A549 (cell line): ENCODE measurements around the gene C4orf36. TPM values are rescaled to one million over a fixed set of nuclear protein-coding genes. Genes with fewer than 3 reads are reported as not detected.

Source experiments
- ATAC-seq, 2 experiments: fragments of 200-7000 bp in 1 of 2; fragments of >200 bp in 1 of 2; cut with Nextera tagmentation in 1 of 2; cut with Tn5 transposase in 1 of 2; 3 replicates each; pipeline versions ENCODE4 v1.8.0 to v1.9.1; 2018 to 2020; ENCODE audit warnings: mild to moderate bottlenecking in 1 of 2, moderate library complexity in 1 of 2
- CTCF ChIA-PET: fragments of 300-600 bp; sonication (Branson Sonifier 250); formaldehyde crosslinking; extraction: SDS; loops from one replicate; lab custom pipeline; 2021; ENCODE audit warnings: antibody characterized with exemption, inconsistent platforms; lab: Yijun Ruan, JAX
- POLR2A ChIA-PET: fragments of 350-600 bp; formaldehyde crosslinking; extraction: SDS; loops from one replicate; lab custom pipeline; 2021; ENCODE audit warnings: antibody characterized with exemption, inconsistent platforms; lab: Yijun Ruan, JAX
- DNase-seq, 2 experiments: peaks; one replicate each; pipeline versions ENCODE4 v3.0.0 to v3.0.0-alpha.2; 2011 to 2016; ENCODE audit warnings: low read depth in 1 of 2, low spot score in 1 of 2
- FAIRE-seq: peaks from 2 replicates; lab custom pipeline; 2011; peaks lifted over from hg19 to GRCh38; lab: Jason Lieb, UNC
- H3K27ac ChIP-seq, 2 experiments: fragments of >200 bp; sonication (Bioruptor Twin); formaldehyde crosslinking; 3 replicates each; pipeline ENCODE4 v1.5.1; 2016 to 2017
- H3K4me1 ChIP-seq: fragments of >200 bp; sonication (Bioruptor Twin); formaldehyde crosslinking; 3 replicates; pipeline ENCODE4 v1.6.1; 2016
- H3K4me2 ChIP-seq: fragments of >200 bp; sonication (Bioruptor Twin); formaldehyde crosslinking; 3 replicates; pipeline ENCODE4 v1.6.1; 2016
- H3K4me3 ChIP-seq: fragments of >200 bp; sonication (Bioruptor Twin); formaldehyde crosslinking; 3 replicates; pipeline ENCODE4 v1.5.1; 2016
- H3K9me3 ChIP-seq: fragments of >200 bp; sonication (Bioruptor Twin); formaldehyde crosslinking; 3 replicates; pipeline ENCODE4 v1.6.1; 2016
- ATOH8 ChIP-seq: fragments of 250-450 bp; sonication (Bioruptor Pico); IDR thresholded peaks from 2 replicates; pipeline ENCODE4 v1.5.0; 2020; ENCODE audit warnings: low read depth, mild to moderate bottlenecking, moderate library complexity
- CBX8 ChIP-seq: fragments of 200-600 bp; sonication (generic); IDR thresholded peaks from 2 replicates; pipeline ENCODE4 v1.6.1; 2016
- CEBPB ChIP-seq, 2 experiments: fragments of >200 bp in 1 of 2; sonication (Bioruptor Twin) in 1 of 2; formaldehyde crosslinking in 1 of 2; IDR thresholded peaks; 2 replicates each; pipeline ENCODE4 v1.6.1; 2012 to 2016
- EHF ChIP-seq: fragments of 250-450 bp; sonication (Bioruptor Pico); IDR thresholded peaks from 2 replicates; pipeline ENCODE4 v1.5.0; 2020; ENCODE audit warnings: mild to moderate bottlenecking
- EHMT2 ChIP-seq: fragments of 200-600 bp; sonication (generic); IDR thresholded peaks from 2 replicates; pipeline ENCODE4 v1.6.1; 2016; ENCODE audit warnings: antibody characterized with exemption, low read depth, mild to moderate bottlenecking, moderate library complexity
- ESRRA ChIP-seq: fragments of 150-350 bp; IDR thresholded peaks from 2 replicates; pipeline ENCODE4 v1.6.1; 2014; ENCODE audit warnings: mild to moderate bottlenecking, low read length, borderline replicate concordance
- FOSB ChIP-seq: fragments of 250-450 bp; sonication (Bioruptor Pico); IDR thresholded peaks from 2 replicates; pipeline ENCODE4 v1.5.0; 2020; ENCODE audit warnings: mild to moderate bottlenecking, moderate library complexity
- HDAC2 ChIP-seq: fragments of 200-600 bp; sonication (generic); IDR thresholded peaks from 2 replicates; pipeline ENCODE4 v1.6.1; 2016
- HES2 ChIP-seq: fragments of >200 bp; sonication (Bioruptor Twin); formaldehyde crosslinking; IDR thresholded peaks from 2 replicates; pipeline ENCODE4 v1.6.1; 2016
- HOXA7 ChIP-seq: fragments of 250-450 bp; sonication (Bioruptor Pico); IDR thresholded peaks from 2 replicates; pipeline ENCODE4 v1.5.0; 2020; ENCODE audit warnings: mild to moderate bottlenecking, moderate library complexity
- HOXB13 ChIP-seq: fragments of 250-450 bp; sonication (Bioruptor Pico); IDR thresholded peaks from 2 replicates; pipeline ENCODE4 v1.5.0; 2020; ENCODE audit warnings: low read depth, mild to moderate bottlenecking, moderate library complexity
- HOXB5 ChIP-seq: fragments of 250-450 bp; sonication (Bioruptor Pico); IDR thresholded peaks from 2 replicates; pipeline ENCODE4 v1.5.0; 2020; ENCODE audit warnings: mild to moderate bottlenecking, moderate library complexity
- JUNB ChIP-seq: fragments of >200 bp; sonication (Bioruptor Twin); formaldehyde crosslinking; IDR thresholded peaks from 2 replicates; pipeline ENCODE4 v1.6.1; 2016
- KDM1A ChIP-seq: fragments of 200-600 bp; sonication (generic); IDR thresholded peaks from 2 replicates; pipeline ENCODE4 v1.6.1; 2016; ENCODE audit warnings: low read depth, mild to moderate bottlenecking
- KDM5A ChIP-seq: fragments of 200-600 bp; sonication (generic); IDR thresholded peaks from 2 replicates; pipeline ENCODE4 v1.6.1; 2016; ENCODE audit warnings: antibody characterized with exemption, mild to moderate bottlenecking
- NR3C1 ChIP-seq: fragments of >200 bp; sonication (Bioruptor Twin); formaldehyde crosslinking; IDR thresholded peaks from 3 replicates; pipeline ENCODE4 v1.6.1; 2017
- PHF8 ChIP-seq: fragments of 200-600 bp; sonication (generic); IDR thresholded peaks from 2 replicates; pipeline ENCODE4 v1.6.1; 2016; ENCODE audit warnings: low read depth, mild to moderate bottlenecking, antibody characterized with exemption, moderate library complexity, borderline replicate concordance
- RARB ChIP-seq: fragments of 250-450 bp; sonication (Bioruptor Pico); IDR thresholded peaks from 2 replicates; pipeline ENCODE4 v1.8.0; 2021; ENCODE audit warnings: mild to moderate bottlenecking, moderate library complexity
- REST ChIP-seq: fragments of 200-600 bp; sonication (generic); IDR thresholded peaks from 2 replicates; pipeline ENCODE4 v1.6.1; 2016; ENCODE audit warnings: antibody characterized with exemption, mild to moderate bottlenecking, moderate library complexity
- RFX5 ChIP-seq: fragments of 450-650 bp; IDR thresholded peaks from 2 replicates; pipeline ENCODE4 v1.7.1; 2014; ENCODE audit warnings: antibody characterized with exemption, mild to moderate bottlenecking, moderate library complexity
- RNF2 ChIP-seq: fragments of 200-600 bp; sonication (generic); IDR thresholded peaks from 2 replicates; pipeline ENCODE4 v1.6.1; 2016; ENCODE audit warnings: low read depth, mild to moderate bottlenecking, antibody characterized with exemption, moderate library complexity, borderline replicate concordance
- SMC3 ChIP-seq: fragments of >200 bp; sonication (Bioruptor Twin); formaldehyde crosslinking; IDR thresholded peaks from 3 replicates; pipeline ENCODE4 v1.6.1; 2018; ENCODE audit warnings: inconsistent platforms
- SREBF2 ChIP-seq: fragments of 450-650 bp; IDR thresholded peaks from 2 replicates; pipeline ENCODE4 v1.6.1; 2014; ENCODE audit warnings: mild to moderate bottlenecking, moderate library complexity
- ZC3H11A ChIP-seq: fragments of 450-650 bp; IDR thresholded peaks from 2 replicates; pipeline ENCODE4 v1.6.1; 2014; ENCODE audit warnings: antibody characterized with exemption, mild to moderate bottlenecking
- ZSCAN20 ChIP-seq: fragments of 250-450 bp; sonication (Bioruptor Pico); IDR thresholded peaks from 2 replicates; pipeline ENCODE4 v1.8.0; 2022; ENCODE audit warnings: mild to moderate bottlenecking, moderate library complexity
- WGBS: methylation state at CpG from one replicate; pipeline ENCODE4 v1.1.6; 2017; ENCODE audit errors: missing lambda C conversion rate; 5-methylcytosine and 5-hydroxymethylcytosine counted together
- polyA plus RNA-seq, 4 experiments: library from polyadenylated mRNA; depleted of rRNA in 3 of 4; stranded (reverse); fragments of >200 nt; fragmentation: RNase III in 1 of 4; extraction: RNeasy Plus Mini Kit Qiagen cat#74134 plus additional on column Dnase treatment in 1 of 4; gene quantifications; 2 replicates in 3 of 4; 3 replicates in 1 of 4; pipeline ENCODE4 v1.2.3, GENCODE V29; 2011 to 2017
- TF ChIP-seq, protein P1 (sequence below): fragments of 150-350 bp; IDR thresholded peaks from 2 replicates; pipeline ENCODE4 v1.6.1; 2014; ENCODE audit warnings: low read depth, mild to moderate bottlenecking, low read length

C4orf36 gene
- polyA plus RNA-seq, 2 of the 4 experiments (the other 2 are of a cell fraction), result 1.5 to 1.9 TPM

GRCh38 chr4:86846921-86847320, 45.3 kb downstream of the C4orf36 start (continued):
- TF ChIP-seq FOSB (CRISPR knock-in tag) (no peak), ZSCAN20 (CRISPR knock-in tag) (no peak), EHMT2 (no peak), CBX8 (no peak), HDAC2 (no peak), HOXB13 (CRISPR knock-in tag) (no peak)
- TF ChIP-seq, protein P1, sequence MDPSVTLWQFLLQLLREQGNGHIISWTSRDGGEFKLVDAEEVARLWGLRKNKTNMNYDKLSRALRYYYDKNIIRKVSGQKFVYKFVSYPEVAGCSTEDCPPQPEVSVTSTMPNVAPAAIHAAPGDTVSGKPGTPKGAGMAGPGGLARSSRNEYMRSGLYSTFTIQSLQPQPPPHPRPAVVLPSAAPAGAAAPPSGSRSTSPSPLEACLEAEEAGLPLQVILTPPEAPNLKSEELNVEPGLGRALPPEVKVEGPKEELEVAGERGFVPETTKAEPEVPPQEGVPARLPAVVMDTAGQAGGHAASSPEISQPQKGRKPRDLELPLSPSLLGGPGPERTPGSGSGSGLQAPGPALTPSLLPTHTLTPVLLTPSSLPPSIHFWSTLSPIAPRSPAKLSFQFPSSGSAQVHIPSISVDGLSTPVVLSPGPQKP, result no peak

GRCh38 chr4:86845593-86845992, 46.6 kb downstream of the C4orf36 start:
- H3K9me3 ChIP-seq, result no peaks in the 10 kb centered on the region
- WGBS, result 83% methylated on average over 5 of the region's 5 CpGs
- no peaks in the 10 kb centered on the region for H3K4me1 ChIP-seq
- ChIA-PET CTCF (interaction anchor here (0.7 kb wide), 1 partner anchor 126 kb away, joined by 3 read pairs; no protein-coding TSS in a partner anchor), POLR2A (no interaction called here)
- no peak for ATAC-seq
- DNase-seq, result no peak
- no peak for TF ChIP-seq PHF8
- TF ChIP-seq JUNB, result no peak
- TF ChIP-seq EHF, result no peak
- TF ChIP-seq ESRRA, result no peak
- TF ChIP-seq KDM5A, result no peak
- no peak for TF ChIP-seq HOXB5 (CRISPR knock-in tag)
- no peak for TF ChIP-seq FOSB (CRISPR knock-in tag)
- no peak for TF ChIP-seq ZC3H11A
- TF ChIP-seq EHMT2, result no peak
- no peak for TF ChIP-seq SREBF2
- no peak for TF ChIP-seq HES2
- no peak for TF ChIP-seq HOXA7 (CRISPR knock-in tag)
- TF ChIP-seq KDM1A, result no peak
- TF ChIP-seq ATOH8 (CRISPR knock-in tag), result no peak
- no peak for FAIRE-seq
- H3K4me2 ChIP-seq, result no peak overlapping the region
- H3K27ac ChIP-seq, result no peak overlapping the region
- H3K4me3 ChIP-seq, result no peak overlapping the region

DNA sequence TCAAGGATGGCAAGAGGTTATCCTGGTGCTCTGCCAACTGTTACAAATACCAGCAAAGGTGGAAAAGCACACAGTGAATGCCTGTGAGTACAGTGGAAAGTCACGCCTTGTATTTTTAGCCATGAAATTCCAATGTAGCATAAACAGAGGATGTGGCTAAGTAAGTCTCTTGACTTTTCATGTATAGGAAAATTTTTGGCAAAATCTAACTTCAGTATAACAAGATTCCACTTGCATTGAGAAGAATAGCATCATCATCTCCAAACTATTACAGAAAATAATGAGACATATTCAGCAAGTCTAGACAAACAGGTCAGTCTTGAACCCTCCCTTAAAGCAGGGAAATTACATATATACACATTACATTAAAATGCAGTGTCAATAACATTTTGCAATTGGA, 50.9 kb downstream of the C4orf36 start:
- H3K4me1 ChIP-seq, result no peaks in the 10 kb centered on the region
- H3K27ac ChIP-seq, result no peak overlapping the region
- POLR2A ChIA-PET, result no interaction called here
- TF ChIP-seq REST (no peak), HOXB5 (CRISPR knock-in tag) (no peak), JUNB (no peak), RARB (no peak), SMC3 (no peak), RNF2 (no peak), RFX5 (no peak), KDM1A (no peak), CEBPB (IDR thresholded peaks at IDR 0.05) (no peak), NR3C1 (no peak)
- TF ChIP-seq, all 56 proteins: peak for 0
- no peak for ATAC-seq
- no peak for FAIRE-seq
- 73% methylated on average over 1 of the region's 1 CpG for WGBS
- Histone ChIP-seq H3K4me3 (no peak overlapping the region), H3K9me3 (no peaks in the 10 kb centered on the region), H3K4me2 (no peak overlapping the region)
- no peak for DNase-seq
- CTCF ChIA-PET, result no interaction called here
